Measurements from ENCODE around the gene KCNIP4. TPM values are rescaled to one million over a fixed set of nuclear protein-coding genes. Genes with fewer than 3 reads are reported as not detected.

KCNIP4 gene
- total RNA-seq, 1 donor from 2014 or later, result not detected

DNA sequence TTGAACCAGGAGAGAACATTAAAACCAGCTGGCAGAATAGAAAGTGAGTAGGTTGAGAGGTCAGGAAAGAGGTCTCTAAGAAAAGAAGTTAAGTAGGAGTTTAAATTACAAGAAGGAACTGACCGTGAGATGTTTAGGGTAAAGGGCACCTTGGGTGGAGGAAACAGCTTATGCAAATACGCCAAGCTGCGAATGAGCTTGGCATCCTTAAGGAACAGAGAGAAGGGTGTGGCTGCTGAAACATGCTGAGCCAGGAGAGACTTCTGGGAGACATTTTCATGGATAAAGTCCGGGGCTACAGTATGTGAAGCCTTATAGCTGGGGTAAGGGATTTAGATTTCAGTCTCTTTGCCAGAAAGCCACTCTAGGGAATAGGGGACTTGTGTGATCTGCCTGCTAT is 249.1 kb downstream of the KCNIP4 start:
- no peak for ATAC-seq (ENCODE audit: low read depth)
- Mint-ChIP-seq H3K27ac (no peak overlapping the region), H3K27me3 (no peaks in the 10 kb centered on the region), H3K9me3 (peaks cover 2% of the 10 kb centered on the region), H3K36me3 (ENCODE audit: low read depth) (no peaks in the 10 kb centered on the region), H3K4me3 (no peak overlapping the region), H3K4me1 (no peaks in the 10 kb centered on the region)
- POLR2A ChIA-PET, result no interaction called here
- DNase-seq, result no peak
- TF ChIP-seq, protein P1, sequence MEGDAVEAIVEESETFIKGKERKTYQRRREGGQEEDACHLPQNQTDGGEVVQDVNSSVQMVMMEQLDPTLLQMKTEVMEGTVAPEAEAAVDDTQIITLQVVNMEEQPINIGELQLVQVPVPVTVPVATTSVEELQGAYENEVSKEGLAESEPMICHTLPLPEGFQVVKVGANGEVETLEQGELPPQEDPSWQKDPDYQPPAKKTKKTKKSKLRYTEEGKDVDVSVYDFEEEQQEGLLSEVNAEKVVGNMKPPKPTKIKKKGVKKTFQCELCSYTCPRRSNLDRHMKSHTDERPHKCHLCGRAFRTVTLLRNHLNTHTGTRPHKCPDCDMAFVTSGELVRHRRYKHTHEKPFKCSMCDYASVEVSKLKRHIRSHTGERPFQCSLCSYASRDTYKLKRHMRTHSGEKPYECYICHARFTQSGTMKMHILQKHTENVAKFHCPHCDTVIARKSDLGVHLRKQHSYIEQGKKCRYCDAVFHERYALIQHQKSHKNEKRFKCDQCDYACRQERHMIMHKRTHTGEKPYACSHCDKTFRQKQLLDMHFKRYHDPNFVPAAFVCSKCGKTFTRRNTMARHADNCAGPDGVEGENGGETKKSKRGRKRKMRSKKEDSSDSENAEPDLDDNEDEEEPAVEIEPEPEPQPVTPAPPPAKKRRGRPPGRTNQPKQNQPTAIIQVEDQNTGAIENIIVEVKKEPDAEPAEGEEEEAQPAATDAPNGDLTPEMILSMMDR (IDR thresholded peaks at IDR 0.05), result no peak
- CTCF ChIA-PET, result no interaction called here
- intact Hi-C loops (cut with micrococcal nuclease), result no loop called here

DNA sequence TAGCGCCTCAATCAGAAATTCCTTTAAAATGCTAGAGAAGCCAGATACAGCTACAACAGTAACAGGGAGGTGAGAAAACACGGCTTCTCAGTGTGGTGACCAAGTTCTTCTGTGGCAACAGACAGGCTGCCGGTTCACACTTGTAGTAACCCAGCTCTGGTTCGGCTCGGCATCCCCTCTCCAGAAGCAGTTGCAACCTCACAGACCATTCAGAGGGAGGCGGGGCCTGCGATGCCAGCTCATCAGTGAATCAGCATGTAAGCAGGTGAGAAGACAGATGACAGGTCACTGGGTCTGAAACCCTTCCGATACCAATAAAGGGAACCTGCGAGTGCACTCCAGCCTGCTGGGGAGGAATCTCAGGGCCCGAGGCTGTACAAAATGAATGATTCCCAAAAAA is 251.0 kb downstream of the KCNIP4 start:
- H3K27ac Mint-ChIP-seq, result no peak overlapping the region
- TF ChIP-seq, protein P1 (IDR thresholded peaks at IDR 0.05), result no peak
- intact Hi-C loops (cut with micrococcal nuclease), result no loop called here
- DNase-seq (no peak), ATAC-seq (ENCODE audit: low read depth) (no peak)
- POLR2A ChIA-PET, result no interaction called here
- H3K4me3 Mint-ChIP-seq, result no peak overlapping the region
- peaks cover 2% of the 10 kb centered on the region for H3K9me3 Mint-ChIP-seq
- H3K36me3 Mint-ChIP-seq (ENCODE audit: low read depth), result no peaks in the 10 kb centered on the region
- CTCF ChIA-PET, result no interaction called here
- H3K27me3 Mint-ChIP-seq, result no peaks in the 10 kb centered on the region
- H3K4me1 Mint-ChIP-seq, result no peaks in the 10 kb centered on the region

DNA sequence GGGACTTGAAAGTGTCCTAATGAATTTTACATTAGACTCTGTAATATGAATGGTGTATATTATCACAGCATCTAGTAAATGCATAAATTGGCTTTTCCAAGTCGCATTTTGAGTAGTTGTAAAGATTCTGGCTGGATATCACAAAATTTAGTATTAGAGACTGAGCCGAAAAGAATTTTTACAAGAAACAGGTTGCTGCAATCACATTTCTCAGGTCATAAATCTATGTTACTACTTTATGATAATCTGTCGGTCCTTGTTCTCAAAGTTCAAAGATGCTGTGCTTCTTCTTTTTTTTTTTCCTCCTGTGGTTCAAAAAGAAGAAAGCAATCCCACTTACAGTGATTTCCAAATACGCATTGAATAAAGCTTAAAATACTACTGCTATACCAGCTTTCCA is 253.4 kb downstream of the KCNIP4 start:
- Mint-ChIP-seq H3K9me3 (no peaks in the 10 kb centered on the region), H3K27ac (no peak overlapping the region)

DNA sequence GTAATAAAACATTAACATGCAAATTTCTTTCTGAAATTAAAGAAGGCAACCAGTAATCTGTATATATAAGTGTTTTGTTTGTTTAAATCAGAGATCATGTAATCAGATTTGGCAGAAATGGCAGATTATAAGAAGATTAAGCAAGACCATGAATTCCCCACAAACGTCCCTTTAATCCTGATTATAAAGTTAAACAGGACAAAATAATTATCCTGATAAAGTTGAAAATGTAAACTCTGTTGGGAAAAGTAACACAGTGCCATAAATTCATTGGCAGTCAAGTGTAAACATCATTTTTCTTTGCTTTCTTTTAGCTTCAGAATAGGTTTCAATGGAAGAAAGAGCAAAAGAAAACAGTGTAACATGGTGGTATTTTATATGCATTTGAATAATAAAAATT is 256.3 kb downstream of the KCNIP4 start:
- CTCF ChIA-PET, result no interaction called here
- intact Hi-C loops (cut with micrococcal nuclease), result no loop called here
- Mint-ChIP-seq H3K4me1 (no peaks in the 10 kb centered on the region), H3K27me3 (no peaks in the 10 kb centered on the region), H3K9me3 (no peaks in the 10 kb centered on the region), H3K36me3 (ENCODE audit: low read depth) (no peaks in the 10 kb centered on the region), H3K4me3 (no peak overlapping the region), H3K27ac (no peak overlapping the region)
- ATAC-seq (ENCODE audit: low read depth) (no peak), DNase-seq (no peak)
- POLR2A ChIA-PET, result no interaction called here
- TF ChIP-seq, protein P1 (IDR thresholded peaks at IDR 0.05), result no peak

More for the DNA sequence above, 253.4 kb downstream of the KCNIP4 start:
- Mint-ChIP-seq H3K4me3 (no peak overlapping the region), H3K27me3 (no peaks in the 10 kb centered on the region), H3K4me1 (no peaks in the 10 kb centered on the region), H3K36me3 (ENCODE audit: low read depth) (no peaks in the 10 kb centered on the region)
- no peak for ATAC-seq (ENCODE audit: low read depth)
- TF ChIP-seq, protein P1 (IDR thresholded peaks at IDR 0.05), result no peak
- ChIA-PET CTCF (no interaction called here), POLR2A (no interaction called here)
- intact Hi-C loops (cut with micrococcal nuclease), result no loop called here
- DNase-seq, result no peak

DNA sequence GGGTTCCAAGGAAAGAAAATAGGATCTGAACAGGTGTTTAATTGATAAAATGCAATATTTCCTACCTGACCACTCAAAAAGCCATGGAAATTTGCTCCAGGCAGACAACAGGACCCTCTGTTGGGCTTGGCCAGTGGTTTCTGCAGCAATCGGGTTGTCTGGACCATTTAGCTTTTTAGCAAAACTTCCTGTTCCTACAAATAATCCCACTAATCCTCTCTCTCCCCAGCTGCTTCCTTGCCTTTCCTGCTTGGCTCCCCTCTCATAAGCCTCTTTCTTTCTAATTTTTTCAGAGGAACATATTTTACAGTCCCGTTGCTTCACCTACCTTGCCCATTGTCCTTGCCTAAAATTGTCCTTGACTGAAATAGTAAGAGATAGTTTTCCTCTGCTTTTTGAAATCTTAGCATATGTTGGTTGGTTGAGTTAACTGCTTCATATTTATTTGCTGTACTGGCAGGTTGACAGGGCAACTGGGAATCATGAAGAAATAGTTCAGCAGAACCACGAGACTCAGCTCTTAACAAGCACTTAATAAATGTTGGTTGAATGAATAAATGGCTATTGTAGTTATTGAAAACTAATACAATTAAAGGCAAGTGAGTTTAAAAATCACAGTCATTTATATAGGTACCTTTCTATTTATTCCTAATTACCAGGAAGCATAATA is 259.8 kb downstream of the KCNIP4 start:
- H3K4me3 Mint-ChIP-seq, result no peak overlapping the region
- no peaks in the 10 kb centered on the region for H3K36me3 Mint-ChIP-seq (ENCODE audit: low read depth)
- DNase-seq (no peak), ATAC-seq (ENCODE audit: low read depth) (no peak)
- H3K4me1 Mint-ChIP-seq, result no peaks in the 10 kb centered on the region
- H3K27me3 Mint-ChIP-seq, result no peaks in the 10 kb centered on the region
- intact Hi-C loops (cut with micrococcal nuclease), result no loop called here
- CTCF ChIA-PET, result no interaction called here
- H3K27ac Mint-ChIP-seq, result no peak overlapping the region
- no peaks in the 10 kb centered on the region for H3K9me3 Mint-ChIP-seq
- POLR2A ChIA-PET, result no interaction called here
- TF ChIP-seq, protein P1 (IDR thresholded peaks at IDR 0.05), result no peak
